CD4-positive, alpha-beta memory T cell (primary cell): Measurements from ENCODE around the gene CCL24. TPM values are rescaled to one million over a fixed set of nuclear protein-coding genes. Genes with fewer than 3 reads are reported as not detected.
"Not testable (repeated sequence)": the region's sequence is repeated elsewhere in the genome, so short reads cannot be mapped to it uniquely, and the experiment has no call there.

Experiments
- CTCF ChIA-PET: fragments of 350-600 bp; sonication (Branson Sonifier 250); formaldehyde crosslinking; loops from one replicate; lab custom pipeline; 2021; ENCODE audit warnings: inconsistent platforms; ENCODE audit not compliant: partially characterized antibody; lab: Charles Lee
- POLR2A ChIA-PET: fragments of 350-600 bp; sonication (Branson Sonifier 250); formaldehyde crosslinking; loops from one replicate; lab custom pipeline; 2021; ENCODE audit not compliant: partially characterized antibody; lab: Charles Lee
- DNase-seq, 5 donors: peaks; one replicate each; pipeline versions ENCODE4 v3.0.0 to v3.0.0-alpha.2; 2020 to 2022; ENCODE audit warnings: mixed read lengths in 1 of 5
- H3K27ac ChIP-seq: one replicate; pipeline ENCODE4 v1.7.0; 2013; ENCODE audit warnings: low read depth, low read length
- H3K27me3 ChIP-seq: 2 replicates; pipeline ENCODE4 v1.7.0; 2013; ENCODE audit warnings: mild to moderate bottlenecking, low read length, moderate library complexity; ENCODE audit not compliant: insufficient read depth
- H3K36me3 ChIP-seq: 2 replicates; pipeline ENCODE4 v1.7.0; 2013; ENCODE audit warnings: mild to moderate bottlenecking, low read length, moderate library complexity; ENCODE audit not compliant: insufficient read depth
- H3K4me1 ChIP-seq: 2 replicates; pipeline ENCODE4 v1.7.0; 2013; ENCODE audit warnings: mild to moderate bottlenecking, low read length, moderate library complexity; ENCODE audit not compliant: insufficient read depth
- H3K4me3 ChIP-seq, 2 donors: one replicate each; pipeline ENCODE4 v1.7.0; 2013; ENCODE audit warnings: low read length in 2 of 2, mild to moderate bottlenecking in 1 of 2
- H3K9me3 ChIP-seq, 2 donors: one replicate each; pipeline ENCODE4 v1.7.0; 2013; ENCODE audit warnings: low read length in 2 of 2, control low read depth in 1 of 2; ENCODE audit not compliant: control insufficient read depth in 1 of 2
- H3K27ac Mint-ChIP-seq, 7 donors: one replicate each; pipeline ENCODE4 v1.8.0; 2020 to 2021; ENCODE audit warnings: mixed read lengths in 7 of 7, mild to moderate bottlenecking in 6 of 7, inconsistent platforms in 3 of 7, moderate library complexity in 3 of 7
- H3K27me3 Mint-ChIP-seq, 2 donors: one replicate each; pipeline ENCODE4 v1.8.0; 2020 to 2021; ENCODE audit warnings: mixed read lengths in 2 of 2
- H3K36me3 Mint-ChIP-seq, 2 donors: one replicate each; pipeline ENCODE4 v1.8.0; 2020 to 2021; ENCODE audit warnings: mixed read lengths in 2 of 2, inconsistent platforms in 1 of 2, mild to moderate bottlenecking in 1 of 2
- H3K4me1 Mint-ChIP-seq, 4 donors: one replicate each; pipeline ENCODE4 v1.8.0; 2020 to 2021; ENCODE audit warnings: mixed read lengths in 4 of 4, mild to moderate bottlenecking in 1 of 4
- H3K4me3 Mint-ChIP-seq, 8 donors: one replicate each; pipeline ENCODE4 v1.8.0; 2020 to 2021; ENCODE audit warnings: mixed read lengths in 8 of 8, mild to moderate bottlenecking in 7 of 8, moderate library complexity in 6 of 8, inconsistent platforms in 3 of 8
- H3K9me3 Mint-ChIP-seq, 8 donors: one replicate each; pipeline ENCODE4 v1.8.0; 2020 to 2021; ENCODE audit warnings: mixed read lengths in 8 of 8, mild to moderate bottlenecking in 5 of 8, inconsistent platforms in 3 of 8, moderate library complexity in 1 of 8
- intact Hi-C: fragments of 100-400 bp; cut with micrococcal nuclease; formaldehyde crosslinking; loops from one replicate; pipeline ENCODE4 v1.15.1; 2023
- polyA plus RNA-seq, 2 donors: library from polyadenylated mRNA; unstranded; fragments of 300-500 nt; fragmentation: Illumina TruSeq; gene quantifications; one replicate each; pipeline ENCODE4 v1.2.3, GENCODE V29; 2021
- total RNA-seq, 2 experiments: library from RNA; stranded (reverse); gene quantifications; one replicate each; pipeline ENCODE4 v1.2.3, GENCODE V29; 2021

The CCL24 gene
- total and polyA plus RNA-seq, 4 experiments from 2014 or later, result not detected

GRCh38 chr7:75772081-75773077, 41.2 kb downstream of the CCL24 start, which contains the start of gene CCL26:
CCL26 (minus strand) TSS chr7:75772211; CDS start chr7:75772176, 35 bp downstream.
- H3K4me1 Mint-ChIP-seq, result peaks cover 5 to 14% (median 6%) of the 10 kb centered on the region in 4 donors
- ChIA-PET CTCF (interaction anchor here (1.6 kb wide), 1 partner anchor 10 kb away, joined by 3 read pairs; no protein-coding TSS in a partner anchor), POLR2A (no interaction called here)
- Histone ChIP-seq H3K27ac (no peak within 1 kb of the TSS), H3K9me3 (no peaks in the 10 kb centered on the region), H3K4me3 (no peak within 1 kb of the TSS), H3K36me3 (no peaks in the 10 kb centered on the region), H3K4me1 (peaks cover 10% of the 10 kb centered on the region), H3K27me3 (no peaks in the 10 kb centered on the region)
- H3K27ac Mint-ChIP-seq, result no peak within 1 kb of the TSS
- no peaks in the 10 kb centered on the region for H3K27me3 Mint-ChIP-seq
- H3K4me3 Mint-ChIP-seq, result peak within 1 kb of the TSS in 1 of 8 donors; percentile 71
- no peaks in the 10 kb centered on the region for H3K9me3 Mint-ChIP-seq
- intact Hi-C loops, result no loop called here
- DNase-seq, result no peak
- no peaks in the 10 kb centered on the region for H3K36me3 Mint-ChIP-seq

- CTCF ChIA-PET, result interaction anchor here (1.2 to 1.6 kb wide), 2 partner anchors 9 to 249 kb away, joined by 3 read pairs; no protein-coding TSS in a partner anchor
- no peak for DNase-seq
- H3K36me3 Mint-ChIP-seq, result no peaks in the 10 kb centered on the region
- Histone ChIP-seq H3K27ac (no peak overlapping the region), H3K36me3 (no peaks in the 10 kb centered on the region), H3K4me3 (no peak overlapping the region), H3K9me3 (no peaks in the 10 kb centered on the region), H3K4me1 (peaks cover under 1% of the 10 kb centered on the region), H3K27me3 (no peaks in the 10 kb centered on the region)
- POLR2A ChIA-PET, result no interaction called here
- H3K27me3 Mint-ChIP-seq, result no peaks in the 10 kb centered on the region
- no peak overlapping the region for H3K27ac Mint-ChIP-seq
- no peak overlapping the region for H3K4me3 Mint-ChIP-seq
- intact Hi-C loops, result no loop called here
- peaks cover 0 to 9% (median under 1%) of the 10 kb centered on the region in 4 donors for H3K4me1 Mint-ChIP-seq
- H3K9me3 Mint-ChIP-seq, result no peaks in the 10 kb centered on the region
These were observed 42.4 kb downstream of the CCL24 start for GRCh38 chr7:75771224-75771623.

- H3K4me3 Mint-ChIP-seq, result no peak overlapping the region
- CTCF ChIA-PET, result interaction anchor here (0.7 to 2.8 kb wide), 17 partner anchors 9 to 699 kb away, joined by 3 to 10 read pairs (median 3); partner anchors contain the start of gene HIP1
- H3K9me3 Mint-ChIP-seq, result peaks cover 0 to 4% (median 0%) of the 10 kb centered on the region in 8 donors
- H3K4me1 Mint-ChIP-seq, result peaks cover 2 to 4% (median 4%) of the 10 kb centered on the region in 4 donors
- H3K27ac Mint-ChIP-seq, result no peak overlapping the region
- Histone ChIP-seq H3K27me3 (no peaks in the 10 kb centered on the region), H3K27ac (no peak overlapping the region), H3K36me3 (no peaks in the 10 kb centered on the region), H3K9me3 (no peaks in the 10 kb centered on the region), H3K4me1 (no peaks in the 10 kb centered on the region), H3K4me3 (no peak overlapping the region)
- DNase-seq, result peak in 4 of 5 donors; percentile 50 to 58 (median 54)
- intact Hi-C loops, result loop anchor here (1.0 kb wide), 2 partner anchors 23 to 119 kb away; no protein-coding TSS in a partner anchor
- POLR2A ChIA-PET, result no interaction called here
- H3K27me3 Mint-ChIP-seq, result peaks cover 0 to 4% of the 10 kb centered on the region in 2 donors
- no peaks in the 10 kb centered on the region for H3K36me3 Mint-ChIP-seq
These were observed 51.2 kb downstream of the CCL24 start for GRCh38 chr7:75762350-75762917.

- POLR2A ChIA-PET, H3K9me3 Mint-ChIP-seq, H3K27me3 ChIP-seq, H3K4me3 ChIP-seq, H3K9me3 ChIP-seq, H3K36me3 Mint-ChIP-seq, H3K36me3 ChIP-seq, H3K27ac ChIP-seq, H3K27ac Mint-ChIP-seq, H3K4me3 Mint-ChIP-seq, H3K4me1 Mint-ChIP-seq, H3K4me1 ChIP-seq, DNase-seq, H3K27me3 Mint-ChIP-seq: not testable (repeated sequence)
- CTCF ChIA-PET, result interaction anchor here (0.7 to 2.8 kb wide), 18 partner anchors 8 to 698 kb away, joined by 3 to 10 read pairs (median 3); partner anchors contain the start of gene HIP1
- intact Hi-C loops, result loop anchor here (1.0 kb wide), 2 partner anchors 22 to 118 kb away; no protein-coding TSS in a partner anchor
These were observed 51.8 kb downstream of the CCL24 start for GRCh38 chr7:75761801-75762200.

Other genes starting within 250 kb of the CCL24 start
- 1 to 10 TPM; 3.1 to 3.5 TPM for gene HIP1, start 74.9 kb downstream of the CCL24 start, total RNA-seq
- gene HIP1, start 74.9 kb downstream of the CCL24 start, polyA plus RNA-seq, result 1 to 10 TPM in 1 of 2 donors, not detected in 1; 2.2 TPM
- not detected for gene CCL26, start 41.6 kb downstream of the CCL24 start, total RNA-seq
- not detected for gene CCL26, start 41.6 kb downstream of the CCL24 start, polyA plus RNA-seq
- 10 to 100 TPM; 47.1 to 53.2 TPM for gene RHBDD2, start 65.2 kb upstream of the CCL24 start, total RNA-seq
- 100 to 1,000 TPM; 108 to 119 TPM for gene RHBDD2, start 65.2 kb upstream of the CCL24 start, polyA plus RNA-seq
- 10 to 100 TPM; 60.2 to 71.1 TPM for gene POR, start 101.3 kb upstream of the CCL24 start, total RNA-seq
- 10 to 100 TPM; 45.6 to 47.7 TPM for gene POR, start 101.3 kb upstream of the CCL24 start, polyA plus RNA-seq
- 10 to 100 TPM; 27.4 to 31.2 TPM for gene TMEM120A, start 180.8 kb upstream of the CCL24 start, total RNA-seq
- 10 to 100 TPM; 24.1 to 38.1 TPM for gene TMEM120A, start 180.8 kb upstream of the CCL24 start, polyA plus RNA-seq
- gene STYXL1, start 234.2 kb upstream of the CCL24 start, total RNA-seq, result 10 to 100 TPM; 18.9 to 23.9 TPM
- gene STYXL1, start 234.2 kb upstream of the CCL24 start, polyA plus RNA-seq, result 10 to 100 TPM; 43.5 to 71.0 TPM
- 10 to 100 TPM; 79.8 to 80.1 TPM for gene MDH2, start 234.3 kb upstream of the CCL24 start, total RNA-seq
- gene MDH2, start 234.3 kb upstream of the CCL24 start, polyA plus RNA-seq, result 100 to 1,000 TPM; 155 to 159 TPM